Breast epithelium (tissue), 4 donors: ENCODE measurements around the gene TFCP2. TPM values are rescaled to one million over a fixed set of nuclear protein-coding genes. Genes with fewer than 3 reads are reported as not detected.

Experiments used
- DNase-seq, 2 donors: peaks; one replicate each; pipeline ENCODE4 v3.0.0-alpha.2; 2019; ENCODE audit warnings: low spot score in 2 of 2
- H3K27ac ChIP-seq, 2 donors: fragments of 200-600 bp; sonication (generic) in 1 of 2; one replicate each; pipeline ENCODE4 v1.5.1; 2016 to 2019; ENCODE audit warnings: mild to moderate bottlenecking in 1 of 2
- H3K27me3 ChIP-seq, 2 donors: fragments of 200-600 bp; sonication (generic) in 1 of 2; one replicate each; pipeline versions ENCODE4 v1.5.1 to v1.6.0; 2017 to 2019; ENCODE audit warnings: control low read depth in 1 of 2, mild to moderate bottlenecking in 1 of 2
- H3K36me3 ChIP-seq: fragments of 200-600 bp; one replicate; pipeline ENCODE4 v1.5.1; 2019
- H3K4me1 ChIP-seq, 2 donors: fragments of 200-600 bp; sonication (generic); one replicate each; pipeline ENCODE4 v1.5.1; 2016 to 2019; ENCODE audit warnings: control low read depth in 1 of 2
- H3K4me3 ChIP-seq, 3 donors: fragments of 200-600 bp; sonication (generic); 1 replicate in 2 of 3; 2 replicates in 1 of 3; pipeline ENCODE4 v1.5.1; 2016 to 2019; ENCODE audit warnings: mild to moderate bottlenecking in 3 of 3, moderate library complexity in 2 of 3
- H3K9me3 ChIP-seq, 2 donors: fragments of 200-600 bp; sonication (generic) in 1 of 2; one replicate each; pipeline ENCODE4 v1.5.1; 2016 to 2019; ENCODE audit warnings: control low read depth in 1 of 2
- CTCF ChIP-seq, 3 donors: fragments of 450-650 bp; IDR thresholded peaks; one replicate each; pipeline ENCODE4 v1.5.1; 2016 to 2017; ENCODE audit warnings: antibody characterized with exemption in 3 of 3, mild to moderate bottlenecking in 3 of 3, moderate library complexity in 3 of 3
- POLR2A ChIP-seq: fragments of 450-650 bp; IDR thresholded peaks from one replicate; pipeline ENCODE4 v1.6.1; 2016; ENCODE audit warnings: antibody characterized with exemption, mild to moderate bottlenecking, moderate library complexity
- POLR2AphosphoS5 ChIP-seq, 3 donors: sonication (generic); formaldehyde crosslinking; IDR thresholded peaks; one replicate each; pipeline ENCODE4 v1.6.1; 2017; ENCODE audit warnings: antibody characterized with exemption in 3 of 3
- intact Hi-C: fragments of 100-400 bp; cut with DNase I; formaldehyde crosslinking; loops from one replicate; pipeline ENCODE4 v1.15.1; 2023; ENCODE audit warnings: low total_unique reads
- total RNA-seq, 3 donors: library from RNA; depleted of rRNA; stranded (reverse); fragments of >200 nt; gene quantifications; one replicate each; pipeline ENCODE4 v1.1.0, GENCODE V29; 2016

TFCP2 gene
- total RNA-seq, 3 donors from 2014 or later, result 14.6 to 22.1 (median 16.4) TPM

DNA sequence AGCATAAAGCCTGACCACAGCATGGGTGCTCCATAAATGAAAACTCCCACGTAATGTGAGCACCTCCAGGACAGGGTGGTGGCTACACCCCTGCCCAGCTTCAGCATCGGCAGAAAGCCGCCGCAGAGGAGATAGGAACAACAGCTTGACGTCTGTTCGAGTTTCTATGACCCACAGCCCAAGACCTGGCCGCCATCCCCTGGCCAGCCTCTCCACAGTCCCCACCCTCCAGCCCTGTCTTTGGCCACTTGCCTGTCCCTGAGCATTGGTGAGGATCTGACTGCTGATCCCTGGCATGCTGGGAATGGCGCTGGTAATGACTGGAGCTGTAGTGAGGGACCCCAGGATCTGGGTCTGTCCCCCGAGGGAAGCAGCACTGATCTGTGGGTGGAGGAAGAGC lies 23.6 kb upstream of the TFCP2 start:
- H3K4me1 ChIP-seq, result no peaks in the 10 kb centered on the region
- no peaks in the 10 kb centered on the region for H3K27me3 ChIP-seq
- no peak overlapping the region for H3K4me3 ChIP-seq
- TF ChIP-seq POLR2A, result no peak
- TF ChIP-seq POLR2AphosphoS5 (IDR thresholded peaks at IDR 0.05), result no peak
- no peak for TF ChIP-seq CTCF (IDR thresholded peaks at IDR 0.05)
- peaks cover 7% of the 10 kb centered on the region for H3K36me3 ChIP-seq
- intact Hi-C loops, result no loop called here
- no peak for DNase-seq
- H3K27ac ChIP-seq, result no peak overlapping the region
- no peaks in the 10 kb centered on the region for H3K9me3 ChIP-seq

- Histone ChIP-seq H3K4me3 (no peak overlapping the region), H3K36me3 (peaks cover 7% of the 10 kb centered on the region), H3K9me3 (no peaks in the 10 kb centered on the region), H3K27me3 (no peaks in the 10 kb centered on the region), H3K27ac (no peak overlapping the region), H3K4me1 (no peaks in the 10 kb centered on the region)
- intact Hi-C loops, result no loop called here
- no peak for DNase-seq
- TF ChIP-seq CTCF (IDR thresholded peaks at IDR 0.05), result no peak
- TF ChIP-seq POLR2AphosphoS5 (IDR thresholded peaks at IDR 0.05), result no peak
- TF ChIP-seq POLR2A, result no peak
These were observed 22.9 kb upstream of the TFCP2 start for GRCh38 chr12:51195841-51196240.

GRCh38 chr12:51192284-51192671 lies 19.3 kb upstream of the TFCP2 start:
- TF ChIP-seq POLR2AphosphoS5 (IDR thresholded peaks at IDR 0.05), result no peak
- no peak for TF ChIP-seq POLR2A
- TF ChIP-seq CTCF (IDR thresholded peaks at IDR 0.05), result no peak
- Histone ChIP-seq H3K4me3 (no peak overlapping the region), H3K9me3 (no peaks in the 10 kb centered on the region), H3K27ac (no peak overlapping the region), H3K27me3 (no peaks in the 10 kb centered on the region), H3K4me1 (no peaks in the 10 kb centered on the region), H3K36me3 (peaks cover 1% of the 10 kb centered on the region)
- no peak for DNase-seq
- intact Hi-C loops, result no loop called here

DNA sequence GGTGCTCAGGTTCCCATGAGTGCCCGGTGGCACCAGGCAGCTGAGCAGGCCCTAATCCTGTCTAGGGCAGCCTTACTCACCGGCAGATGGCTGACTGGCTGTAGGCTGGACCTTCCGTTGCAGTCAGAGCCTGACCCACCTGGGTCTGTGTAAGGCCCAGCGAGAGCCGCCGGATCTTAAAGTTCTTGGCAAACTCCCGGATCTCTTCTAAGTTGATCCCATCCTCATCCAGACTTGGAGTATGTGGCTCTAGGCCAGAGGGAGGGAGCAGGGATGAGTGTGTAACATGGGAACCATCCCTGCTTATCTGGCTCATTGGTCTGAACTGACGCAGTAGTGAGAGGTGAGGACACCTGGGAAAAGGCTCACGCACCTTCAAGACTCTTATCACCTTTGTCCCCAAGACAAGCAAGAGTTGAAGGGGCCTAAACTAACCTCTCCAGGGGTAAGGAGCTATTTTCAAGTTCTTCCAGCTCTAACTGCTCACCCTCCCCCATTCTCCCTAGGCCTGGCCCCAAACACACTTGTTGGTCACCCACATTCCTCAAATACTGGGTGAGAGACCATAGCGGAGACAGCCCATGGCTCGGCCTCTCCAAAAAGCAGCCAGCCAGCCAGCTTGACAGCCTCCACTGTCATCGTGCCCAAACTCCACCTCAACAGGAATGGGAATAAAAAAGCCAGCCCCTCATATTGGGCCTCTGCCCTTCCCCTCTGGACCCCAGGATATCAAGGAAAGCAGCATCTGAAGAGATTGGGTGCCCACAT lies 18.8 kb upstream of the TFCP2 start:
- H3K27me3 ChIP-seq, result no peaks in the 10 kb centered on the region
- TF ChIP-seq POLR2AphosphoS5 (IDR thresholded peaks at IDR 0.05) (no peak), POLR2A (no peak), CTCF (IDR thresholded peaks at IDR 0.05) (no peak)
- H3K27ac ChIP-seq, result no peak overlapping the region
- no peaks in the 10 kb centered on the region for H3K36me3 ChIP-seq
- no peak overlapping the region for H3K4me3 ChIP-seq
- DNase-seq, result no peak
- H3K9me3 ChIP-seq, result no peaks in the 10 kb centered on the region
- intact Hi-C loops, result no loop called here
- no peaks in the 10 kb centered on the region for H3K4me1 ChIP-seq

DNA sequence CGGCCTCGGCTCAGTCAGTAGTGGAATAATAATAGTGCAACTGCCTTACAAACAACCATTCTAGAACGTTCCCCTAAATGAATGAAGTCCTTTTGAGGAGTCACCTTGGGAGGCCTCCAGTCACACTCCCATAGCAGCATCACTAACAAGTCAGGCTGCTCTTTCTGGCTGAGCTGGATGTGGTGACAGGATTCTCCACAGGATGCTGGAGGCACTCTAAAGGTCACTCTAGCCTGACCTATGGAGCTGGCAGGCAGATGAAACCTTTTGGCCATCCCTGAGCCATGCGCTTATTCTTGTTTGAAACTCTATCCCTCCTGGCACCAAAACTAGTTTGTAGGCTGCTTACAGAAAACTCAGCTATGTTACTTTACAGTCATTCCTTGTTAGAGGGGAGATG lies 17.9 kb upstream of the TFCP2 start:
- no peaks in the 10 kb centered on the region for H3K36me3 ChIP-seq
- no peaks in the 10 kb centered on the region for H3K9me3 ChIP-seq

More for the DNA sequence above, 17.9 kb upstream of the TFCP2 start:
- TF ChIP-seq CTCF (IDR thresholded peaks at IDR 0.05) (no peak), POLR2A (no peak), POLR2AphosphoS5 (IDR thresholded peaks at IDR 0.05) (no peak)
- H3K27me3 ChIP-seq, result no peaks in the 10 kb centered on the region
- H3K4me1 ChIP-seq, result no peaks in the 10 kb centered on the region
- intact Hi-C loops, result no loop called here
- no peak overlapping the region for H3K27ac ChIP-seq
- DNase-seq, result no peak
- H3K4me3 ChIP-seq, result no peak overlapping the region
